A549 (cell line): ENCODE measurements around the gene SASS6. TPM values are rescaled to one million over a fixed set of nuclear protein-coding genes. Genes with fewer than 3 reads are reported as not detected.

Source experiments
- ATAC-seq, 2 experiments: fragments of 200-7000 bp in 1 of 2; fragments of >200 bp in 1 of 2; cut with Nextera tagmentation in 1 of 2; cut with Tn5 transposase in 1 of 2; 3 replicates each; pipeline versions ENCODE4 v1.8.0 to v1.9.1; 2018 to 2020; ENCODE audit warnings: mild to moderate bottlenecking in 1 of 2, moderate library complexity in 1 of 2
- CTCF ChIA-PET: fragments of 300-600 bp; sonication (Branson Sonifier 250); formaldehyde crosslinking; extraction: SDS; loops from one replicate; lab custom pipeline; 2021; ENCODE audit warnings: antibody characterized with exemption, inconsistent platforms; lab: Yijun Ruan, JAX
- POLR2A ChIA-PET: fragments of 350-600 bp; formaldehyde crosslinking; extraction: SDS; loops from one replicate; lab custom pipeline; 2021; ENCODE audit warnings: antibody characterized with exemption, inconsistent platforms; lab: Yijun Ruan, JAX
- DNase-seq, 2 experiments: peaks; one replicate each; pipeline versions ENCODE4 v3.0.0 to v3.0.0-alpha.2; 2011 to 2016; ENCODE audit warnings: low read depth in 1 of 2, low spot score in 1 of 2
- FAIRE-seq: peaks from 2 replicates; lab custom pipeline; 2011; peaks lifted over from hg19 to GRCh38; lab: Jason Lieb, UNC
- H3K27ac ChIP-seq, 2 experiments: fragments of >200 bp; sonication (Bioruptor Twin); formaldehyde crosslinking; 3 replicates each; pipeline ENCODE4 v1.5.1; 2016 to 2017
- H3K4me1 ChIP-seq: fragments of >200 bp; sonication (Bioruptor Twin); formaldehyde crosslinking; 3 replicates; pipeline ENCODE4 v1.6.1; 2016
- H3K4me2 ChIP-seq: fragments of >200 bp; sonication (Bioruptor Twin); formaldehyde crosslinking; 3 replicates; pipeline ENCODE4 v1.6.1; 2016
- H3K4me3 ChIP-seq: fragments of >200 bp; sonication (Bioruptor Twin); formaldehyde crosslinking; 3 replicates; pipeline ENCODE4 v1.5.1; 2016
- H3K9me3 ChIP-seq: fragments of >200 bp; sonication (Bioruptor Twin); formaldehyde crosslinking; 3 replicates; pipeline ENCODE4 v1.6.1; 2016
- ATOH8 ChIP-seq: fragments of 250-450 bp; sonication (Bioruptor Pico); IDR thresholded peaks from 2 replicates; pipeline ENCODE4 v1.5.0; 2020; ENCODE audit warnings: low read depth, mild to moderate bottlenecking, moderate library complexity
- CHD2 ChIP-seq: fragments of 150-350 bp; IDR thresholded peaks from 2 replicates; pipeline ENCODE4 v1.6.1; 2014; ENCODE audit warnings: low read length; ENCODE audit not compliant: partially characterized antibody
- EHMT2 ChIP-seq: fragments of 200-600 bp; sonication (generic); IDR thresholded peaks from 2 replicates; pipeline ENCODE4 v1.6.1; 2016; ENCODE audit warnings: antibody characterized with exemption, low read depth, mild to moderate bottlenecking, moderate library complexity
- FOSB ChIP-seq: fragments of 250-450 bp; sonication (Bioruptor Pico); IDR thresholded peaks from 2 replicates; pipeline ENCODE4 v1.5.0; 2020; ENCODE audit warnings: mild to moderate bottlenecking, moderate library complexity
- FOSL2 ChIP-seq, 2 experiments: fragments of 450-650 bp in 1 of 2; fragments of >200 bp in 1 of 2; sonication (Bioruptor Twin) in 1 of 2; formaldehyde crosslinking; IDR thresholded peaks; 2 replicates each; pipeline versions ENCODE4 v1.5.0 to v1.6.1; 2016 to 2020; ENCODE audit warnings: mild to moderate bottlenecking in 1 of 2, moderate library complexity in 1 of 2
- HDAC2 ChIP-seq: fragments of 200-600 bp; sonication (generic); IDR thresholded peaks from 2 replicates; pipeline ENCODE4 v1.6.1; 2016
- HEYL ChIP-seq: fragments of 250-450 bp; sonication (Bioruptor Pico); IDR thresholded peaks from 2 replicates; pipeline ENCODE4 v1.8.0; 2021; ENCODE audit warnings: mild to moderate bottlenecking, moderate library complexity
- HMGXB4 ChIP-seq: fragments of 250-450 bp; sonication (Bioruptor Pico); IDR thresholded peaks from 2 replicates; pipeline ENCODE4 v1.5.0; 2021; ENCODE audit warnings: mild to moderate bottlenecking, moderate library complexity, borderline replicate concordance
- HOXA7 ChIP-seq: fragments of 250-450 bp; sonication (Bioruptor Pico); IDR thresholded peaks from 2 replicates; pipeline ENCODE4 v1.5.0; 2020; ENCODE audit warnings: mild to moderate bottlenecking, moderate library complexity
- HOXB13 ChIP-seq: fragments of 250-450 bp; sonication (Bioruptor Pico); IDR thresholded peaks from 2 replicates; pipeline ENCODE4 v1.5.0; 2020; ENCODE audit warnings: low read depth, mild to moderate bottlenecking, moderate library complexity
- JUN ChIP-seq, 2 experiments: fragments of >200 bp; sonication (Bioruptor Twin); formaldehyde crosslinking; IDR thresholded peaks; 2 replicates in 1 of 2; 3 replicates in 1 of 2; pipeline ENCODE4 v1.6.1; 2016 to 2017
- JUNB ChIP-seq: fragments of >200 bp; sonication (Bioruptor Twin); formaldehyde crosslinking; IDR thresholded peaks from 2 replicates; pipeline ENCODE4 v1.6.1; 2016
- KDM1A ChIP-seq: fragments of 200-600 bp; sonication (generic); IDR thresholded peaks from 2 replicates; pipeline ENCODE4 v1.6.1; 2016; ENCODE audit warnings: low read depth, mild to moderate bottlenecking
- MAFK ChIP-seq: fragments of 450-650 bp; IDR thresholded peaks from 2 replicates; pipeline ENCODE4 v1.6.1; 2014; ENCODE audit not compliant: partially characterized antibody
- MAX ChIP-seq: IDR thresholded peaks from 2 replicates; pipeline ENCODE4 v1.6.1; 2012
- MYC ChIP-seq: IDR thresholded peaks from 2 replicates; pipeline ENCODE4 v1.6.1; 2012; ENCODE audit warnings: mild to moderate bottlenecking, inconsistent platforms, low read length, improper control_type of control experiment, borderline replicate concordance
- NFE2L2 ChIP-seq: fragments of 150-350 bp; conservative IDR thresholded peaks from 2 replicates; pipeline ENCODE4 v1.6.1; 2014; ENCODE audit warnings: low read length
- PBX3 ChIP-seq: IDR thresholded peaks from 2 replicates; pipeline ENCODE4 v1.6.1; 2012
- POLR2A ChIP-seq: IDR thresholded peaks from 2 replicates; pipeline ENCODE4 v1.6.1; 2012; ENCODE audit warnings: mild to moderate bottlenecking, low read length
- RAD21 ChIP-seq, 2 experiments: fragments of >200 bp in 1 of 2; sonication (Bioruptor Twin) in 1 of 2; formaldehyde crosslinking in 1 of 2; IDR thresholded peaks in 1 of 2; conservative IDR thresholded peaks in 1 of 2; 2 replicates in 1 of 2; 3 replicates in 1 of 2; pipeline ENCODE4 v1.6.1; 2012 to 2018; ENCODE audit warnings: inconsistent platforms in 1 of 2
- RARB ChIP-seq: fragments of 250-450 bp; sonication (Bioruptor Pico); IDR thresholded peaks from 2 replicates; pipeline ENCODE4 v1.8.0; 2021; ENCODE audit warnings: mild to moderate bottlenecking, moderate library complexity
- SREBF2 ChIP-seq: fragments of 450-650 bp; IDR thresholded peaks from 2 replicates; pipeline ENCODE4 v1.6.1; 2014; ENCODE audit warnings: mild to moderate bottlenecking, moderate library complexity
- TFCP2L1 ChIP-seq: fragments of 250-450 bp; sonication (Bioruptor Pico); IDR thresholded peaks from 2 replicates; pipeline ENCODE4 v1.5.0; 2021; ENCODE audit warnings: mild to moderate bottlenecking
- WGBS: methylation state at CpG from one replicate; pipeline ENCODE4 v1.1.6; 2017; ENCODE audit errors: missing lambda C conversion rate; 5-methylcytosine and 5-hydroxymethylcytosine counted together
- polyA plus RNA-seq, 4 experiments: library from polyadenylated mRNA; depleted of rRNA in 3 of 4; stranded (reverse); fragments of >200 nt; fragmentation: RNase III in 1 of 4; extraction: RNeasy Plus Mini Kit Qiagen cat#74134 plus additional on column Dnase treatment in 1 of 4; gene quantifications; 2 replicates in 3 of 4; 3 replicates in 1 of 4; pipeline ENCODE4 v1.2.3, GENCODE V29; 2011 to 2017

SASS6 gene
- polyA plus RNA-seq, 2 of the 4 experiments (the other 2 are of a cell fraction): 4.0 to 5.2 TPM

GRCh38 chr1:100177295-100178041, 44.7 kb upstream of the SASS6 start:
- H3K4me3 ChIP-seq: no peak overlapping the region
- H3K27ac ChIP-seq: no peak overlapping the region
- no peak for DNase-seq
- ChIA-PET POLR2A (no interaction called here), CTCF (no interaction called here)
- H3K9me3 ChIP-seq: no peaks in the 10 kb centered on the region
- ATAC-seq: no peak
- H3K4me1 ChIP-seq: no peaks in the 10 kb centered on the region
- 80% methylated on average over 4 of the region's 4 CpGs for WGBS
- FAIRE-seq: no peak
- no peak overlapping the region for H3K4me2 ChIP-seq
- TF ChIP-seq FOSB (CRISPR knock-in tag) (no peak), POLR2A (no peak), ATOH8 (CRISPR knock-in tag) (no peak), MYC (no peak), MAFK (no peak), HOXB13 (CRISPR knock-in tag) (no peak), HOXA7 (no peak), NFE2L2 (no peak), HEYL (CRISPR knock-in tag) (no peak), RAD21 (conservative IDR thresholded peaks at IDR 0.05 in 1 of 2, IDR thresholded peaks at IDR 0.05 in 1 of 2) (no peak), MAX (no peak), SREBF2 (no peak), CHD2 (no peak), EHMT2 (no peak), RARB (no peak)

DNA sequence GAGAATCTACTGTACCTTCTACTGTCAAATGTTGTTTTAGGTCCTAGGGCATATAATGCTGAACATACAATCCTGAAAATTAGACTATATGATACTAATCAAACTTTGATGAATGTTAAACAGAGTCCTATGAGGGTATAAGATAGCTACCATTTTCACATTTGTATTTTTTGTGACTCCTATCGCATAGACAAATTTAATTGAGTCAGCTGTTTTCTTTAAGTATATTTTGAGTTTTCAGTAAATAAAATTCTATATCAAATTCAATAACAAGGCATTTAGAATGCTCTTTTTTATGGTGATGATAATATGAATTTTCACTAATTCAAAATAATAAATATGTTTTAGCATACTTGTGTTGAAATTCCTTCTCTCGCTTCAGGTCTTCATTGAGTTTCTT, 35.3 kb upstream of the SASS6 start:
- ATAC-seq (no peak), DNase-seq (no peak), FAIRE-seq (no peak)
- no peak overlapping the region for H3K4me2 ChIP-seq
- ChIA-PET POLR2A (no interaction called here), CTCF (no interaction called here)
- peak; percentile 22 for TF ChIP-seq MAFK
- no peak for TF ChIP-seq FOSL2 (IDR thresholded peaks at IDR 0.05)
- no peak for TF ChIP-seq FOSL2 (CRISPR knock-in tag; IDR thresholded peaks at IDR 0.05)
- no peaks in the 10 kb centered on the region for H3K4me1 ChIP-seq
- no peak overlapping the region for H3K4me3 ChIP-seq
- 93% methylated on average over 2 of the region's 2 CpGs for WGBS
- no peaks in the 10 kb centered on the region for H3K9me3 ChIP-seq
- no peak overlapping the region for H3K27ac ChIP-seq

DNA sequence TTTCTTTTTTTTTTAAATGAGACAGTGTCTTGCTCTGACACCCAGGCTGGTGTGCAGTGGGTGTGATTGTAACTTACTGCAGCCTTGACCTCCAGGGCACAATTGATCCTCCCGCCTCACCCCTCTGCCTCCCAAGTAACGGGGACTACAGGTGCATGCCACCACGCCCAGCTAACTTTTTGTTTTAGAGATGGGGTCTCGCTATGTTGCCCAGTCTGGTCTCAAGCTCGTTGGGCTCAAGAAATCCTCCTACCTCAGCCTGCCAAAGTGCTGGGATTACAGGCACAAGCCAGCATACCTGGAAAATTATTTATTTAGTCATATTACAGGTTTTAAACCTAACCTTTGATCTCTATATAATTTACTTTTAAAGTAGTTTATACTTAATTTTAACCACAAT, 32.0 kb upstream of the SASS6 start:
- Histone ChIP-seq H3K9me3 (no peaks in the 10 kb centered on the region), H3K4me1 (no peaks in the 10 kb centered on the region), H3K27ac (no peak overlapping the region), H3K4me2 (no peak overlapping the region), H3K4me3 (no peak overlapping the region)
- DNase-seq: no peak
- CTCF ChIA-PET: no interaction called here
- ATAC-seq: no peak
- 76% methylated on average over 5 of the region's 5 CpGs for WGBS
- TF ChIP-seq HDAC2 (no peak), HMGXB4 (CRISPR knock-in tag) (no peak), TFCP2L1 (no peak), JUN (IDR thresholded peaks at IDR 0.05) (no peak), PBX3 (no peak), JUNB (no peak), HOXB13 (CRISPR knock-in tag) (no peak), KDM1A (no peak), MAFK (no peak), SREBF2 (no peak)
- POLR2A ChIA-PET: no interaction called here
- FAIRE-seq: no peak
